HG02943 (cell line): Measurements from ENCODE around the gene GABPB1.

Experiments
- ATAC-seq: cut with Tn5 transposase; IDR thresholded peaks from one replicate; pipeline ENCODE4 v1.9.1; 2021; ENCODE audit warnings: mild to moderate bottlenecking, low read depth, moderate library complexity; ENCODE audit not compliant: unreplicated experiment

Gene GABPB1

DNA sequence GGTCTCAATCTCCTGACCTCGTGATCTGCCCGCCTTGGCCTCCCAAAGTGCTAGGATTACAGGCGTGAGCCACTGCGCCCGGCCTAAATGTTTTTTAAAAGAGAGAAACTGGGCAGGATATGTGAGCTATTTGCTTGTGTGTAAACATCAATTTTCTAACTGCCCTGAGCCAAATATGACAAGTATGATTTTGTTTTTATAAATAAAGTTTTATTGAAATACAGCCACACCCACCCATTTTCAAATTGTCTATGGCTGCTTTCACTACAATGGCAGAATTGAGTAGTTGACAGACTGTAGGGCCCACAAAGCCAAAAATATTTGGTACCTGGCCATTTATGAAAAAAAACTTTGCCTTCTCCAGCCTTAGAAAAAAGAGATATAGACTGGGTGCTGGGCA lies 73.6 kb downstream of the GABPB1 start:
- no peak for ATAC-seq

DNA sequence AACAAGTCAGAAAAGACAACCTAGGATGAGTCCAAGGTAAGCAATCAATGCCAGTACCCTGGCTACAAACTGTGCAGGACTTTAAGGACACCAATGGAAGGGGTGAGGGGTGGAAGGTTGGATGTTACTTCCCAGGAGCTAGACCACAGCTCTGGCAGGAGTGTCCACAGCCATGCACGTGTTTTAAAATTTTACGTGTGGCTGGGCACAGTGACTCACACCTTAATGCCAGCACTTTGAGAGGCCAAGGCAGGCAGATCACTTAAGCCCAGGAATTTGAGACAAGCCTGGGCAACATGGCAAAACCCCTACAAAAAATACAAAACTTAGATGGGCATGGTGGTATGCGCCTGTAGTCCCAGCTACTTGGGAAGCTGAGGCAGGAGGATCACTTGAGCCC lies 74.7 kb downstream of the GABPB1 start:
- no peak for ATAC-seq

DNA sequence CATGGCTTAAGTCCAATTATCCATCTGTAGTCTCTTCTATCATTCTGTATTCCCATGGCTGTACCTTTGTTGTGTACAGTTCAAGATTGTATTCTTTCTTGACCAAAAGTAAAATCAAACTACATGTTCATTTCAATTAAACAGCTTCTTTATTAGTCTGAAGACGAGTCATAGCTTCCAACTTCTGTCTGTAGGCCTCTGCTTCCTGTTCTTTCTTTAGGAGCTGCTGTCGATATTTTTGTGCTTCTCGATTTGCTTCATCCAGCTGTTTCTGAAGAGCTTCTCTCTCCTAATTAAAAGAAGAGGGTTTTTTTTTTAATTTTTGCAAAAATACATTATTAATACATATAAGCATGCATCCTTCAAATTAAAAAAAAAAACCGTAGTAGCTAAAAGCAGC lies 76.5 kb downstream of the GABPB1 start:
- ATAC-seq = no peak

DNA sequence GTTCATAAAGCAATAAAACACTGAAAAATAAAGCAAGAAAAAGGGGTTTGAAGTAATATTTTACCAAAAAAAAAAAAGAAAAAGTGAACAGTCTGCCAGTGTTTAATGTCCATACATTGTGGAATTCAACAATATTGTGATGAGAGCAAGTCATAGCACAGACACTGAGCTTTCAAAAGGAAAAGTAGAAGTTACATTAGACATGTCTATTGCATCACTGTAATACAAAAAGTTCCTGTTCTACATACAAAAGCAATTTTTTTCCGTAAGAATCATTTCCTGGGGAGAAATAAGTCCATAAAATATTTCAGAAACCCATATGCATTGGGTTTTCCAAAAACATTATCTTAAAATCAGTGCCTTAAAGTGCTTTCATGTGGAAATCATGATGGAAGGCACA lies 77.6 kb downstream of the GABPB1 start:
- no peak for ATAC-seq

DNA sequence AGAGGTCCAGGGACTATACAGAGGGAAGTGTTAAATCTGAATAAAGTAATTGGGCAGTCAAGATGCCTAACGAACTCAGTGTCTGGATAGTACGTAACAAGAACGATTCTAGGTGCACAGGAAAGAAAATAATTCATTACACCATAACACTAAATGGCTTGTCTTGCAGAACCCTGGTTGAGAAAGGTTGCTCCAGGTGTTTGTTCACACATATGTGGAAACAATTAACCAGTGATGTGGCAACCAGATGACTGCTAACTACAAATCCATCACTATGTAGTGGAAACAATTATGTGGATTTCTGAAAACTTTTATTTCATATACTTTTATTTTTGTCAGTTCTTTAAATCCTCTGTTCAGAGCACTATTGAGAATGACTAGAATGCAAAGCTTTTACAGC lies 79.1 kb downstream of the GABPB1 start:
- ATAC-seq = no peak

DNA sequence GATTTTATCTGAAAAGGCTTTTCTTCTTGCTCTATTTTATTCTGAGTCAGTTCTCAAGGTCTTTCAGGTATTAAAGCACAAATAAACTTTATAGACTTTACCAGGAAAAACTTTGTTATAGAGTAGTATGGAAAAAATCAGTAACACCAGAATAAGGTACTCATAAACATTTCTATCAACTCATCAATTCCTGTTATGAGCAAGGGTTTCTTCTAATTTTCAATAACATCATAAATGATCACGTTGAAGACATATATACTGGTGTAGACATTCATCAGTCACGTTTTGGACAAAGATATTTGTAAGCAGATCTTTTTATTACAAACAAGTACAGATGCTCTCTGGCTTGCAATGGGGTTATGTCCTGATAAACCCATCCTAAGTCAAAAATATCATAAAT lies 79.9 kb downstream of the GABPB1 start:
- no peak for ATAC-seq

DNA sequence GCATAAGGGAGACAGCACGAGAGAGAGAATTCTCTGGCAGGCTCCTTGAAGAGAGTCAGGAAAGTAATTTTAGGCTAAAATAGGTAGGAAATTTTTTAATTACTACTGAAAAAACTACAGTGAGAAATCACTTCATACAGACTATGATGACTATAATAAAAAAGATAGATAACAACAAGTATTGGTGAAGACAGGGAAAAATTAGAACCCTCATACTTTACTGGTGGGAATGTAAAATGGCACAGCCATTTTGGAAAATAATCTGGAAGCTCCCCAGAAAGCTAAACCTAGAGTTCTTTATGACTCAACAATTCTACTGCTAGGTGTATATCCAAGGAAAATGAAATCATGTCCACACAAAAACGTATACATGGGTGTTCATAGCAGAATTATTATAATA lies 87.4 kb downstream of the GABPB1 start:
- ATAC-seq = no peak

DNA sequence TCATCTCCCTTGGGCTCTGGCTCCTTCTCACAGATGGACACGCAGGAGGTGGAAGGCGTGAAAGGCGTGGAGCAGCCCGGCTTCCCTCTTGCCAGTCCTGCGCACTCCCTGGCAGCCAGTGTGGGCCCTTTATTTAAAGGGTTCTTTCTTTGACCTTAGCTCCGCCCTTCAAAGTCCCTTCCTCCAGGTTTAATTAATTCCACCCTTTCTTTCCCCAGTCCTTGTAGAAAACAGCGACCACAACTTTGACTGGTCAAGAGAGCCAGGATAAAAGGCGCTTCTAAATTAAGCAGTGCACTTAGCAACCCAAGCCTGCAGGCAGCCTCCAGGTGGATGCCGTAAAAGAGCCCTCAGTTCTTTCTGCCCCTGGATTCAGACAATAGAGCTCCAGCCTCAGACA lies 89.4 kb downstream of the GABPB1 start, which contains the start of gene HDC:
HDC (minus strand) TSS at position 107 of the 400 bp plus-strand sequence; CDS start at position 4, 103 bp downstream.
- no peak for ATAC-seq

DNA sequence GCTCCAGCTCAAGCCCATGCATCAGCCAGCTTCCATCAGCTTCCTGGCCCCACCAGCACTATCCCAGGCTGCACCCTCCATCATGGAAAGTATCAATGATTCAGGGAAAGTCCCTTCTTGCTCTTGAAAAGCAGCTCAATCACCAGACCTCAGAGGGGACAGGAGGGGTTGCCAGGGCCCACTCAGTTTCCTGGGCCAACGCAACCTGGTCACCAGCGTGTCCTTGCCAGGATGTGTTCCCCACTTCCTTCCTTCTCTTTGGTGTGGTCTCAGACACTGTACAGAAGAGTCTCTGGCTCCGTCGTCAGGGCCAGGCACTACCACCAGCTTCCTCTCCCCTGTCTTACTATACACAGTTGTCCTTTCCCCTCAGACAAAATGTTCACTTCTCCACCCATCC lies 92.5 kb downstream of the GABPB1 start:
- no peak for ATAC-seq

DNA sequence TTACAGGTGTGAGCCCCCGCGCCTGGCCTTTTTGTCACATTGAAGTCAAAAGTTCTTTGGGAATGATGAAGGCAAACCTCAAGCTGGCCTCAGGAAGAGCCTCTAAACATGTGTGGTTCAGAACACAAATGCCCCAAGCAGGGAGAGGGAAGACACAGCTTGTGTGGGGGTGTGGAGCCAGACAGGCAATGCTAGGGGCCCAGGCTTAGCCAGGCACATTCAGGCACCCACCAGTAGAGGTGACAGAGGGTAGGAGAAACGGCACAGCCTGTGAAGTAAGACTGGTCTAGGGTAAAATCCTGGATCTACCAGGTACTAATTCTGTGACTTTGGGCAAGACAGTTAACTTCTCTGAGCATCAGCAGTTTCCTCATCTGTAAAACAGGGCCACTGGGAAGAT lies 93.0 kb downstream of the GABPB1 start:
- no peak for ATAC-seq

DNA sequence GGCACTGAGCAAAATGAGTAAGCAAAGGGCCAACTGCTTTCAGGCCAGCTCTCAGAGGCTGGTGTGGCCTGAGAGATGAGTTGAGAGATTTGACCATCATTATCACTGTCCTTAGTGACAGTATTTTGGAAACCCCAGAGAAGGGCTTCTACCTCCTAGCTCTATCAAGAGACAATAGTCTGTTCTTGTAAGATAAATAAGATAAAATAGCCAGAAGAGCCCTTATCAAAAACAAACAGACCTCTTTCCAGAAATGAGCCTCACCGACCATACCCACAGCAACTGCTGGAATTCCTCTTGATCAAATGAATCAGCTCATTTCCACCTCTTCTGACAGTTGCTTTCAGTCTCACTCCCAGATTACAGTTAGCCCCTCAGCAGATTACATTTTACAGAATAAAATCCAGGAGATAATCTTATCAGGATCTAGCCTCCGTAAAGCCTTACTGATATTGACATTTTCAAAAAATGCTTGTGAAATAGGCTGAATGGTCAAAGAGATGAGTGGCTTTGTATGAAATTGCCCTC lies 94.0 kb downstream of the GABPB1 start:
- no peak for ATAC-seq

DNA sequence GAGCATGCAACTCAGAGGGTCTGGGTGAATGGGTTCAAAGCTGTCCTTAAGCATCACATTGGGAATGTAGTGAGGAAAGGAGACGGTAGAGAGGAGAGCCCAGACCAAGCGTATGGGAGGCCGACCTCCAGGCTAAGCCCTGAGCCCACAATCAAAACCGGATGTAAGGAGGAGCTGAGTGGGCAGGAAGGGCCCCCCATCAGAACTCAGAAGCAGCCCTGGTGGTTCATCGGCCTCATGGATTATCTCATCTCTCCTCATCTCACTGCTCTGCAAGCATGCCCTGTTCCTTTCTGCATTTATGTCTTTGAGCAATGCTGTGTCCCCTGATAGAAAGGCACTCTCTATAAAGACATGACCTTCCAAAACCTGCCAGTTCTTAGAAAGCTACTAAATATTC lies 95.7 kb downstream of the GABPB1 start:
- ATAC-seq = no peak

DNA sequence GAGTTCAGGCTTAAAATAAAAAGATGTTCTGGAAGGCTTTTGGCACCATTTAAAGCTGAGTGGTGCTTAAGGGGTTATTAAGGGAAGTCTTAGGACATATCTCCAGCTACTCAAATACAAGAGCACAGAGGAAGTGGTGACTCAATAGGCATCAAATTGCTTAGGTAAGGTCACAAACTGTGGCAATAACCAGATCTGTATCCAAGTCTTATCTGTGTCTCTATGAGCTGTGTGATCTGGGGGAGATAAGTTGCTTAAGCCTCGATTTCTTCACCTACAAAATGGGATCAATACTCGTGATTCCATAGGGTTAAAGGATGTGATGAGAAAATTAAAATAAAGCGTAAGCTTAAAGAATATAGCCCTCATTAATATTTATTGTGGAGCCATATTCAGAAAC lies 97.1 kb downstream of the GABPB1 start:
- no peak for ATAC-seq

DNA sequence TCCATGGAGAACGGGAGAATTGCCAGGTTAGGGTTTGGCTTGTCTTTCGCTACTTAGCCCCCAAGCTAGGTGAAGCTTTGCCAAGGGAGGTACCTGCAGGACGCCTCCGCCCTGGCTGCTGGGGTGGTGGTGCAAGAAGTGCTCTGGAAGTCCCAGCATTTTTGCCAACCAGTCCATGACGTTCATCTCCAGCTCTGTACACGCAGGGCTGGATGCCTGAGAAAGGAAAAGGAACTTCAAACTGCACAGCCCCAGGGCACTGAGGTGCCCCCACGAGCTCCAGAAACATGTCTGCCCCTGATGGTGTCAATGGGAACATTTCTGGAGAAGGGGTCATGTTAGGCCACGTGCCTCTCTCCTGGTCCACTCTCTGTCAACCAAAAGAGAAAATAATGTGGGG lies 97.7 kb downstream of the GABPB1 start:
- ATAC-seq = no peak

DNA sequence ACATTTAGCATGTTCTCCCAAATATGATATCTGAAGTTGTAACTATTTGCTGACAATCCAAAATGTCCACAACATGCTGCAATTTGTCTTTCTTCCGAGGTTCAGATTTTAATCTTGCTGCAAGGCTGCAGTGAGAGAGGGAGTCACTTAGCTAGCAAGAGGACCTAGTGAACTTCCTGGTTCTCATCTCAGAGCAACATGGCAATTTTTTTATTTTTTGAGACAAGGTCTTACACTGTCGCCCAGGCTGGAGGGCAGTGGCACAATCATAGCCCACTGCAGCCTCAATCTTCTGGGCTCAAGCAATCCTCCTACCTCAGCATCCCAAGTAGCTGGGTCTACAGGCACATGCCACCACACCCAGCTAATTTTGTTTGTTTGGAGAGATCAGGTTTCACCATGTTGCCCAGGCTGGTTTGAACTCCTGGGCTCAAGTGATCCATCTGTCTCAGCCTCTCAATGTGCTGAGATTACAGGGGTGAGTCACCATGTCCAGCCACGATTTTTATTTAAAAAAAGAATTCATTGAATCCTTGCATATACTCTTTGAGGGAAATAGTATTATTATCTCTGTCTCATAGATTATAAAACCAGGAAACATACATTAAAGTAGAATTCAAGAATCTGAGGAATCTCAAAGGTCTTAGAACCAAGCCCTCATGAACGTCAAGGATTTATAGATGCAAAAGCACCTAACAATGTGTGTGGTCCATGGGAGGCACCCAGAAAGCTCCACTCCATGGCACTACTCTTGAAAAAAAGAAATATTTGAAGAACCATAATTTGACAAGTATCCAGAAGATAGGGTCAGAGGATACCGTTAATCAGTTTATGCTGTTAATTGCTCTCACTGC lies 98.6 kb downstream of the GABPB1 start:
- ATAC-seq = no peak

DNA sequence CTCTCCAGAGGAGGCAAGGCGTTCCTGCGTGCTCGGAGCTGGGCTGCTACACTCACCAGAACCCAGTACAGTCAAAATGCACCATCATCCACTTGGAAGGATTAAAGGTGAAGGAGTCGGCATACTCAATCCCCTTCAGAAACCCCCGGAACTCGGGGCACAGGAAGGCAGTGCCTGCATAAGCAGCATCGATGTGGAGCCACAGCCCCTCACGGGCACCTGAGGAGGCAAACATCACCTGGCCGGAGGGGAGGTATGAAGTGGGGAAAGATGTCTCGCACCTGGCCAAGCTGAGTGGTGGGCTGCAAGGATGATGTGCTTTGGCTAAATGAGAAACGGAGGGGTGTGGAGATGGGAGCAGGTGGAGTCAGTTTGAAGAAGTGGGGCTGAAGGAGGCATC lies 102.4 kb downstream of the GABPB1 start:
- ATAC-seq = no peak

DNA sequence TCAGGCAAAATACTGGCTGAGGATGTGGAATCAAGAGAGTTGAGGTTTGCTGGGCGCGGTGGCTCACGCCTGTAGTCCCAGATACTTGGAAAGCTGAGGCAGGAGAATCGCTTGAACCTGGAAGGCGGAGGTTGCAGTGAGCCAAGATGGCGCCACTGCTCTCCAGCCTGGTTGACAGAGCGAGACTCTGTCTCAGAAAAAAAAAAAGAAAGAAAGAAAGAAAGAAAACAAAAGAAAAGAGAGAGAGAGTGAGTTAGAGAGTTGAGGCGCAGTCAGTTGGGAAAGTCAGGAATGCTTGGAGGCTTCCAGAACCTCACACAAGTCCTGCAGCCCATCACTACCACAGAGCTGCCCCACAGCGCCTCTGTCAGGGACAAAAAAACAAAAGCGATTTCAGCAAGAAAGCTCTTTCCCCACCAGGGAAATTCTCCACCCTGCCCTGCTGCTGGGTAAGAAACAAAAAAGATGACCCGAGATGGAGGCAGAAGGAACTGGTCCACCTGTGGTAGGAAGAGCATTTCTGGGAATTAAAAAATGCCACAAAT lies 103.3 kb downstream of the GABPB1 start:
- ATAC-seq = no peak

DNA sequence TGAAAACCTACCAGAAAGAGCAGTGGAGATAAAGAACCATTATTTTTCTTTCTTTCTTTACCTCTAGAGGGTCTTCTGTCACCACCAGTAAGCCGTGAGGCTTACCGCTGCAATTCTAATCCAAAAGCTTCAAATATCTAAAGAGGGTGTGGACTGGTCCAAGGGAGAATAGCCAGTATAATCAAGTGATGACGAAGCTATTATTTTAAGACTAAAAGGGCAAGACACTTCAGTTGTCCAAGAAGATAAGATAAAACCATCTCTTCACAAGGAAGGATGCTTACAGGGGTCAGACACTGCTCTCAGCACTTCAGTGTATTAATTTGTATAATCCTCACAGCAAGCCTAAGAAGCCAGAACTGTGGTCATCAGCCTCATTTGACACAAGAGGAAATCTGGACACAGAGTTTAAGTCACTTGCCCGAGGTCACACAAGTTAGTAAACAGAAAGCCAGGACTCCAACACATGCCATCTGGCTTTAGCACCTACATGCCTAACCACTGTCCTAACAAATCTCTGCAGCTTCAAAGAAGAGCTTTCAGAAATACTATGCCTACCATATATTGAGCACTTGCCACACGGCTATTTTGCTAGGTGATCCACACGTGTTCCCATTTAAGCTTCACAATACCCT lies 104.1 kb downstream of the GABPB1 start:
- ATAC-seq = no peak

DNA sequence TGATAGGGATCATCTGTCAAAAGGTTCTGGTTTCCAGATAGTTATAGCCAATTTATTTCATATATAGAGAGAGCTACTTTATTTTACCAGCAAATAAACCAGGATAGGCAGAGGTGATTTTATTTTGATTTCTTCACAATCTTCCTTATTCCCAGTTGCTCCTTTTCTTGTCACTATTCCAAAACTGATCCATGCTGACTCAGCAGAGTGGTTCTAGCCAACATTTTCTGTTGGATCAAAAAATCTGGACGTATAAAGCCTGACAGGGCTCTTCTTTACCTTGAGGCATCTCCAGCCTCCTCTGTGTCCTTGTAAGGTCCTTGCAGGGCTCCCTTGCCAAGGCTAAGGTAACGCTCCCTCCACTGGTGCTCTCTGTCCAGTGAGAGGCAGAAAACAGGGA lies 105.3 kb downstream of the GABPB1 start:
- ATAC-seq = no peak

DNA sequence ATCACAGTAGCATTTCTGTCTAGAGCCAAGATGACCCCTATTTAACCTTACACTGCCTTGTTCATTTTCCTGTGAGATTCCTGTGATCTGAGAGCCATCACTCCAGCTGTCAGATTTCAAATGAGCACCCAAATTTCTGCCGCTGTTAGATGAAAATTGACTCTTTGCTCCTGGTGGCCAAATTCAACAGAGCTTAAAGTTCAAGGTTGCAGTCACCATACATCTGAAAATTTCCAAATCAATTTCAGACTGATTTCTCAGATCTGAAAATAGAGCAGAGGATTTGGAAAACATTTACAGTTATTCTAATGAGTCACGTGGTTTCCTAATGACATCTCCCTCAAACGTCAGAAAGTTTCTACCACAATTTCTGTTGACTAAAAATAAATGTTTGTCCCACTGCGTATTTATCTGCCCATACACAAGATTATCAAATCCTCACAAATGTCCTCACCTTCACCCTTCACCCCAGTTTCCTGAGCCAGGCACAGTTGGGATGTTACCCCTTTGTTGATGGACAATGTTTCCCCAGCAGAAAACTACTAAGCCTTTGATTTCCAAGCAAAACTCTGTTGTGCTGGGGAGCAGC lies 105.9 kb downstream of the GABPB1 start:
- no peak for ATAC-seq
